SK-N-MC (cell line): ENCODE results near the gene NEAT1.

Source experiments
- DNase-seq: peaks from one replicate; pipeline ENCODE4 v3.0.0-alpha.2; 2011; ENCODE audit warnings: low read depth, low spot score
- H3K27ac ChIP-seq: fragments of 200-600 bp; sonication (generic); 2 replicates; pipeline ENCODE4 v1.5.1; 2016; ENCODE audit warnings: mixed run types
- H3K36me3 ChIP-seq: fragments of 200-600 bp; sonication (generic); 2 replicates; pipeline ENCODE4 v1.6.1; 2017; ENCODE audit warnings: antibody characterized with exemption, low read length, mixed read lengths; ENCODE audit not compliant: insufficient read depth
- H3K4me3 ChIP-seq: fragments of 200-600 bp; sonication (generic); 2 replicates; pipeline ENCODE4 v1.5.1; 2016
- H3K9ac ChIP-seq: fragments of 200-600 bp; sonication (generic); 2 replicates; pipeline ENCODE4 v1.8.0; 2017; ENCODE audit warnings: mixed run types, mixed read lengths; ENCODE audit not compliant: insufficient read length
- H3K9me3 ChIP-seq: fragments of 200-600 bp; sonication (generic); 2 replicates; pipeline ENCODE4 v1.6.1; 2017; ENCODE audit warnings: low read depth, mild to moderate bottlenecking, antibody characterized with exemption, low read length, moderate library complexity, mixed read lengths
- EZH2 ChIP-seq: fragments of 200-600 bp; sonication (generic); IDR thresholded peaks from one replicate; pipeline ENCODE4 v1.6.1; 2017; ENCODE audit warnings: antibody characterized with exemption
- FOXP2 ChIP-seq: optimal IDR thresholded peaks from 2 replicates; pipeline ENCODE3; 2011; ENCODE audit warnings: mild to moderate bottlenecking, moderate library complexity; ENCODE audit not compliant: insufficient read depth; ENCODE audit errors: extremely low read length, control extremely low read depth
- POLR2AphosphoS5 ChIP-seq: IDR thresholded peaks from 2 replicates; pipeline ENCODE4 v1.6.1; 2012; ENCODE audit warnings: mild to moderate bottlenecking, low read depth, low read length, borderline replicate concordance

Gene NEAT1

DNA sequence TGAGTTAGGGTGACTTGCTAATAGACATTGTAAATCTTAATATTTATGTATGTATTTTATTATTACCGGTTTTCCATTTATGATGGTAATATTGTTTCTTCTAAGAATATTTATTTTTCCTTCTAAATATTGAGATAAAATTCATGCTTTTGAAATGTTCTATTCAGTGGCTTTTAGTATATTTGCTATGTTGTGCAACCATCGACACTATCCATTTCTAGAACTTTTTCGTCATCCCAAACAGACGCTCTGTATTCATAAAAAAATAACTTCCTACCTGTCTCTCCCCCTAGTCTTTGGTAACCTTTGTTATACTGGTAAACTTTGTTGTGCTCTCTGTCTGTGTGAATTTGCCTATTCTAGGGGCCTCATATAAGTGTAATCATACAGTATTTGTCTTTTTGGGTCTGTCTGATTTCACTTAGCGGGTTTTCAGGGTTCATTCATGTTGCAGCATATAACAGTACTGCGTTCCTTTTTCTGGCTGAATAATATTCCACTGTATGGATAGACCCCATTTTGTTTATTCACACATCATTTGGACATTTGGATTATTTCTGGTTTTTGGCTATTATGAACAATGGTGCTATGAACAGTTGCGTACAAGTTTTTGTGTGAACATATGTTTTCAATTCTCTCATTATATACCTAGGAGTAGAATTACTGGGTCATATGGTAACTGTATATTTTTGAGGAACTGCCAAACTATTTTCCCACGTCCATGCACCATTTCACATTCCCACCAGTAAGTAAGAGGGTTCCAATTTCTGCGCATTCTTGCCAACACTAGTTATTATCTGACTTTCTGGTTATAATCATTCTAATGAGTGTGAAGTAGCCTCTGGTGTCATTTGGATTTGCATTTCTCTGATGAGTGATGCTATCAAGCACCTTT, 15.9 kb downstream of the NEAT1 start:
- no peak overlapping the region for H3K27ac ChIP-seq
- H3K36me3 ChIP-seq = no peaks in the 10 kb centered on the region
- H3K9me3 ChIP-seq = no peaks in the 10 kb centered on the region; the same call in 1 of the 2 replicates
- no peak overlapping the region for H3K4me3 ChIP-seq
- no peak for DNase-seq
- H3K9ac ChIP-seq = no peak overlapping the region
- TF ChIP-seq FOXP2 = no peak
- TF ChIP-seq POLR2AphosphoS5 = no peak
- TF ChIP-seq EZH2 = no peak

DNA sequence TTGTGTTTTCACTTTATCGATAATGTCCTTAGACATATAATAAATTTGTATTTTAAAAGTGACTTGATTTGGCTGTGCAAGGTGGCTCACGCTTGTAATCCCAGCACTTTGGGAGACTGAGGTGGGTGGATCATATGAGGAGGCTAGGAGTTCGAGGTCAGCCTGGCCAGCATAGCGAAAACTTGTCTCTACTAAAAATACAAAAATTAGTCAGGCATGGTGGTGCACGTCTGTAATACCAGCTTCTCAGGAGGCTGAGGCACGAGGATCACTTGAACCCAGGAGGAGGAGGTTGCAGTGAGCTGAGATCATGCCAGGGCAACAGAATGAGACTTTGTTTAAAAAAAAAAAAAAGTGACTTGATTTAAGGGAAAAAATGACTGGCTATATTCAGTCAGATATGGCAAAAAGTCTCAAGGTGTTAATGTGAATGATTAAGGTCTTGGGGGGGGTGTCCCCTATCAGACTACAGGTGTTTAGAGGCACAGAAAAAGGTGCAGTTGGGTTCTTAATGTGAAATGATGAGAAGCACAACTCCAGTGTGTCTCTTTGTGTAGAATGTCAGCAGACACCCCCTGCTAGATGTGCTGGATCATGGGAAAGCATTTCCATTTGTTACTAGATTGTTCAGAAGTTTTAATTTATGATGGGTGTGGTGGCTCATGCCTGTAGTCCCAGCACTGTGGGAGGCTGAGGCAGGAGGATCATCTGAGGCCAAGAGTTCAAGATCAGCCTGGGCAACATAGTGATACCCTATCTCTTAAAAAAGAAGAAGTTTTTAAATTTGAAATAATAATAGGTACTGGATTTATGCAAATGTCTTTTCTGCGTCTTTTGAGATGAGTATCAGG, 17.0 kb downstream of the NEAT1 start:
- Histone ChIP-seq H3K4me3 (no peak overlapping the region), H3K9me3 (no peaks in the 10 kb centered on the region; the same call in 1 of the 2 replicates), H3K36me3 (no peaks in the 10 kb centered on the region), H3K9ac (no peak overlapping the region), H3K27ac (no peak overlapping the region)
- no peak for DNase-seq
- TF ChIP-seq POLR2AphosphoS5 = no peak
- TF ChIP-seq FOXP2 = no peak
- no peak for TF ChIP-seq EZH2

DNA sequence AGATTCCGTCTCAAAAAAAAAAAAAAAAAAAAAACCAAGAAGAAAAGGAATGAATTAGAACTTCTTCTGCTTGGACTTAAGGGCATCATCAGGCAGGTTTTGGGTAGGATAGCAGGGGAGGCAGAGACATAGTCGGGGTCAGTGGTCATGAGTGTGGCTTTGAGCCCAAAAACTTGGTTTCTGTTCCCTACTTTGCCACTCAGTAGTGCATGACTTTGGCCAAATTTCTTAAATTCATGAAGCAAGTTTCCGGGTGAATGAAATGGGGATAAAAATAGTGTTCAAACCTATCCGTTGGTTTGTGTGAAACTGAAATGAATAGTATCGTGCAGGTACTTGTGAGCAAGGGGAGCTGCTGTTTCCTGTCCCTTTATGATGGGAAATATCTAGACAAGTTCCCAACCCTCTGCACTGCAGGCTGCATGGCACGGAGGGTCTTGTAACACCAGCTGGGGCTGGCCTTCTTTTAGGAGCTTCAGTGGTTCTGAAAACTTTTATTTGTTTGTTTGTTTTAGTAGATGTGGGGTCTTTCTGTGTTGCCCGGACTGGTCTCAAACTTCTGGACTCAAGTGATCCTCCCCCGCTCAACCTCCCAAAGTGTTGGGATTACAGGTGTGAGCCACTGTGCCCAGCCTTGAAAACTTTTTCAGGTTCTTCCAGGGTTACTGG, 18.4 kb downstream of the NEAT1 start:
- Histone ChIP-seq H3K36me3 (no peaks in the 10 kb centered on the region), H3K27ac (no peak overlapping the region), H3K4me3 (no peak overlapping the region), H3K9me3 (no peaks in the 10 kb centered on the region; the same call in 1 of the 2 replicates), H3K9ac (no peak overlapping the region)
- no peak for TF ChIP-seq EZH2
- DNase-seq = no peak

DNA sequence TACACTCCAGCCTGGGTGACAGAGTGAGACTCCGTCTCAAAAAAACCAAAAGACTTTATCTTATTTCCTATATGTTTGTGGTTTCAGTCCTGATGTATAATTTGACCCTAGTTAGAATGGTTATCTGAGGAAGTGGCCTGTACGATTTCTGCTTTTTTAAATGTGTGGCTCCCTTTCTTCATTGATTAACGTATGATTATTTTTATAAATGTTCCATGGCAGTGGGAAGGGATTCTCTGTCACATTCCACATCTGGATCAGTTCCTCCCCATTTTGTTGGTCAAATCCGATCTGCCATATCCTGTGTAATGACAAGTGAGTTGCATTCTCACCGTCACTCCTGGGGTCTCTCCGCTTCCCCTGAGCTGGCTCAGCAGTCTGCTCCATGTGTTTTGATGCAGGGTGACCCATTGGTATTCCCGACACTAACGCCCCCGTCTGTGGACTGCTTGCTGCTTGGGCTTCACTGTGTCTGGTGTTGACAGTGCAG, 20.3 kb downstream of the NEAT1 start:
- TF ChIP-seq POLR2AphosphoS5 (no peak), FOXP2 (no peak), EZH2 (no peak)
- no peak overlapping the region for H3K9ac ChIP-seq
- no peaks in the 10 kb centered on the region for H3K36me3 ChIP-seq
- no peak overlapping the region for H3K4me3 ChIP-seq
- H3K27ac ChIP-seq = no peak overlapping the region
- no peak for DNase-seq
- no peaks in the 10 kb centered on the region; the same call in 1 of the 2 replicates for H3K9me3 ChIP-seq

DNA sequence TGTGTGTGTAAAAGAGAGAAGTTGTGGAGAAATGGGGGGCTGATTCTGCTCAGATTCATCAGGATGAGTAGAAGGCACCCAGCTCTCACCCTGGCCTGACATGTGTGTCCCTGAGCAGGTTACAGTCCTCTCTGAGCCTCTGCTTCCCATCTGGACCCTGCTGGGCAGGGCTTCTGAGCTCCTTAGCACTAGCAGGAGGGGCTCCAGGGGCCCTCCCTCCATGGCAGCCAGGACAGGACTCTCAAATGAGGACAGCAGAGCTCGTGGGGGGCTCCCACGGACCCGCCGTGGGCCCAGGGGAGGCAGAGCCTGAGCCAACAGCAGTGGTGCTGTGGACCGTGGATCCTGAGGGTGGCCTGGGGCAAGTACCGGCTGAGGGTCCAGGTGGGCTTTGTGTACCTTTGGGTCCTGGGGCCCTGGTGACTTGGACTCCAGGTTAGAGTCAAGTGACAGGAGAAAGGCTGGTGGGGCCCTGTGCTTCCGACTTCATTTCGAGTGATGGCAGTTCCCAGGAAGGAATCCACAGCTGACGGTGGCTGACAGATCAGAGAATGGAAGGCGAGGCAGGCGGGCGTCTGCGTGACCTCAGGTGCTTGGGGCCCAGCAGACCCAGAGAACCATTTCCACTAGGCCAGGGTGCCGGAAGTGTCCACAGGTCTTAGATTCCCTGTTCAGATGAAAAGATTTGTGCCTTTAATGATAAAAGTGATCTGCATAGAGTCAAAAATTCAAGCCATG, 21.9 kb downstream of the NEAT1 start:
- no peaks in the 10 kb centered on the region for H3K36me3 ChIP-seq
- H3K9me3 ChIP-seq = no peaks in the 10 kb centered on the region
- TF ChIP-seq EZH2 = no peak
- TF ChIP-seq FOXP2 = no peak
- no peak for TF ChIP-seq POLR2AphosphoS5
- no peak overlapping the region for H3K27ac ChIP-seq
- H3K9ac ChIP-seq = no peak overlapping the region
- no peak overlapping the region for H3K4me3 ChIP-seq
- DNase-seq = no peak

DNA sequence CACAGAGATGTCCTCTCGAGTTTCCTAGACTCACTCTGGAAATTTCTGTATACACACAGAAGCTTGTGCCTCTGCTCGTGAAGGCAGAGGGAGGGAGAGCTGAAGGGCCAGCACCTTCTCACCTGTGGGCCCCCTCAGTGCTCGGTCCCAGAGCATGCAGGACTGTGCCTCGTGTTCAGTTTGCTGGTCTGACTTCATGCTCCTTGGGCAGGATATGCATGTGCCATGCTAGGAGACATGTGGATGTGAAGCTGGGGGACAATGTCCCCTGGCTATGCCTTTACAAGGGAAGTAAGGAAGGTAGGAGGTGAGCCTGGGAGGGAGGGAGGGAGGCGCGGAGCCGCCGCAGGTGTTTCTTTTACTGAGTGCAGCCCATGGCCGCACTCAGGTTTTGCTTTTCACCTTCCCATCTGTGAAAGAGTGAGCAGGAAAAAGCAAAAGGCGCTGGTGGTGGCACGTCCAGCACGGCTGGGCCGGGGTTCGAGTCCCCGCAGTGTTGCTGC, 22.6 kb downstream of the NEAT1 start:
- TF ChIP-seq FOXP2 (no peak), EZH2 (no peak), POLR2AphosphoS5 (no peak)
- no peak for DNase-seq
- Histone ChIP-seq H3K9ac (no peak overlapping the region), H3K36me3 (no peaks in the 10 kb centered on the region), H3K9me3 (no peaks in the 10 kb centered on the region), H3K27ac (no peak overlapping the region), H3K4me3 (no peak overlapping the region)

DNA sequence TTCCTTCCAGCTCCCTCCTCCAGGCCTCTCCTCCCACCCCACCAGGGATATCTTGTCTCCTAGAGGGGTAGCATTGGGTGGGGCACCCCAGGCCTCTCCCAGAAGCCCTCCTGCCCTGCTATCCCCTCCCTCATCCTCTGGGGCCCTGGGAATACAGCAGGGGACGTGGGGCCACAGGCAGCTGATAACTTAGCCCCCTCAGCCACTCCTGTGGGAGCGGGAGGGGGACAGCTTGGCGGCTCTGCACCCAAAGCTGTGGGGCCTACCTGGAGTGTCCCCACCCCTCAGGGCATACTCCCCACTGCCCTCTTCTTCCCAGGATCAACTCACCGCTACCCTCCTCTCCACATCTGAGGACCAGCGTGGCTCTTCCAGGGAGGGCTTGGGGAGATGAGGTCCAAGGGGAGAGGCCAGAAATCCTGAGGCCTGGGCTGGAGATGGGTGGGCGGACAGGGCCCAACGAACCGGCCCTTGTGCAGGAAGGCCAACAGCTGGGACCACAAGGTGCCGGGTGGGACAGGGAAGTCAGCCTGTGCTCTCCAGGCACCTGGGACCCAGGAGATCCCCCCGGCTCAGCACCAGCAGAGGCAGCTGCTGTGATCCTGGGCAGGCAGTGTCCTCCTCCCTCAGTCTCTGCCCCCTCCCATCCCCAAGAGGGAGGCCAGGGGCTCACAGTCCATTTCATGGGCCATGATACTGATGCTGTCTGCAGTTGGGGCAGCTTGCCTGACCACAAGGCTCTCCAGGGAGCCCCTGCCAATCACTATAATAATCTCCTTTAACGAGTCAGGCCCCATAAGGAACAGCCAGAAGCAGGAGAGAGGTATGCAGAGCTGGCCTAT, 23.2 kb downstream of the NEAT1 start:
- no peaks in the 10 kb centered on the region for H3K36me3 ChIP-seq
- no peak overlapping the region for H3K27ac ChIP-seq
- TF ChIP-seq EZH2 (no peak), POLR2AphosphoS5 (no peak), FOXP2 (no peak)
- H3K9me3 ChIP-seq = no peaks in the 10 kb centered on the region
- H3K9ac ChIP-seq = no peak overlapping the region
- H3K4me3 ChIP-seq = no peak overlapping the region
- no peak for DNase-seq
